Uterus (tissue), 2 donors: ENCODE results near the gene CORO1C.

Experiments
- CTCF ChIP-seq, 4 experiments: fragments of 200-600 bp in 2 of 4; fragments of 450-650 bp in 2 of 4; sonication (generic) in 2 of 4; IDR thresholded peaks; one replicate each; pipeline ENCODE4 v1.5.1; 2016 to 2019; ENCODE audit warnings: antibody characterized with exemption in 4 of 4, mild to moderate bottlenecking in 2 of 4, moderate library complexity in 1 of 4
- POLR2A ChIP-seq, 2 donors: fragments of 450-650 bp; IDR thresholded peaks; one replicate each; pipeline ENCODE4 v1.6.1; 2016; ENCODE audit warnings: antibody characterized with exemption in 2 of 2, mild to moderate bottlenecking in 1 of 2, moderate library complexity in 1 of 2

DNA sequence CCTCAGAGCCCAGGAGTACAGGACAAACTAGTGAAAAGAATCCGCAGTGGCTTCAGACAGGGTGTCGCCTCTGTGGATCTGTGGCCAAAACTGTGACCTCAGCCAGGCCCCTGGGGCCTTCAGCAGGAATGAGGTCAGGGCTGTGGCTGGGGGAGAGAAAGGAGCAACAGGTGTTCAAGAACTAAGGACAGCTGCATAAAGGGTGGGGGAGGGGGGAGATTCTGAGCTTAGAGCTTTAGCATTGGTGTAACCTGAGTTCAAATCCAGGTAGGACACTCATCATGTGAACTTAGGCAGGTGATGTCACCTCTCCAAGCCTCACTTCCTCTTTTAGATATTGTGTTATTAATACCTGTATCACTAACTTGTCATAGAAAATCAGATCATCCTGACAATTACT lies 40.9 kb upstream of the CORO1C start:
- TF ChIP-seq CTCF (IDR thresholded peaks at IDR 0.05), result no peak
- TF ChIP-seq POLR2A (IDR thresholded peaks at IDR 0.05), result no peak
